HepG2 (cell line): Measurements from ENCODE around the gene SLC9A8. TPM values are rescaled to one million over a fixed set of nuclear protein-coding genes. Genes with fewer than 3 reads are reported as not detected.

Experiments
- ATF4 ChIP-seq, 2 experiments: fragments of 450-650 bp in 1 of 2; sonication (generic) in 1 of 2; formaldehyde crosslinking; IDR thresholded peaks; 2 replicates each; pipeline versions ENCODE4 v1.5.0 to v1.8.0; 2020 to 2022; ENCODE audit warnings: mild to moderate bottlenecking in 1 of 2, missing genetic modification reagents in 1 of 2
- ATF6 ChIP-seq: sonication (generic); formaldehyde crosslinking; conservative IDR thresholded peaks from 2 replicates; pipeline ENCODE4 v1.4.0; 2020; ENCODE audit warnings: missing genetic modification reagents
- CEBPB ChIP-seq: IDR thresholded peaks from 2 replicates; pipeline ENCODE4 v1.6.1; 2011; ENCODE audit warnings: low read depth, low read length, improper control_type of control experiment, borderline replicate concordance
- FOXP4 ChIP-seq: sonication (generic); formaldehyde crosslinking; IDR thresholded peaks from 2 replicates; pipeline ENCODE4 v1.4.0; 2020; ENCODE audit warnings: missing genetic modification reagents
- NCOA2 ChIP-seq: sonication (generic); formaldehyde crosslinking; IDR thresholded peaks from 2 replicates; pipeline ENCODE4 v1.8.0; 2022; ENCODE audit warnings: inconsistent platforms
- NFE2L1 ChIP-seq: sonication (generic); formaldehyde crosslinking; IDR thresholded peaks from 2 replicates; pipeline ENCODE4 v1.4.0; 2020; ENCODE audit warnings: missing genetic modification reagents, mild to moderate bottlenecking, borderline replicate concordance
- RXRB ChIP-seq: IDR thresholded peaks from 2 replicates; pipeline ENCODE4 v1.6.1; 2016; ENCODE audit warnings: borderline replicate concordance, missing genetic modification reagents, missing compliant biosample characterization
- SOX6 ChIP-seq, 2 experiments: fragments of 450-650 bp in 1 of 2; sonication (generic) in 1 of 2; formaldehyde crosslinking in 1 of 2; IDR thresholded peaks; 2 replicates each; pipeline versions ENCODE4 v1.4.0 to v1.6.1; 2017 to 2020; ENCODE audit warnings: antibody characterized with exemption in 1 of 2, mild to moderate bottlenecking in 1 of 2, missing genetic modification reagents in 1 of 2
- STAT6 ChIP-seq: sonication (generic); formaldehyde crosslinking; IDR thresholded peaks from 2 replicates; pipeline ENCODE4 v1.4.0; 2020; ENCODE audit warnings: missing genetic modification reagents, mild to moderate bottlenecking, borderline replicate concordance
- ZBTB39 ChIP-seq: sonication (generic); formaldehyde crosslinking; IDR thresholded peaks from 2 replicates; pipeline ENCODE4 v1.5.0; 2020; ENCODE audit warnings: missing genetic modification reagents
- ZIK1 ChIP-seq: sonication (generic); formaldehyde crosslinking; IDR thresholded peaks from 2 replicates; pipeline ENCODE4 v1.5.0; 2020; ENCODE audit warnings: mild to moderate bottlenecking, low read depth, missing genetic modification reagents, borderline replicate concordance
- ZNF264 ChIP-seq: sonication (generic); formaldehyde crosslinking; IDR thresholded peaks from 2 replicates; pipeline ENCODE4 v1.4.0; 2020; ENCODE audit warnings: missing genetic modification reagents
- ZNF816 ChIP-seq: sonication (generic); formaldehyde crosslinking; IDR thresholded peaks from 2 replicates; pipeline ENCODE4 v1.8.0; 2022; ENCODE audit warnings: missing genetic modification reagents, mild to moderate bottlenecking, borderline replicate concordance
- ZSCAN9 ChIP-seq: IDR thresholded peaks from 2 replicates; pipeline ENCODE4 v1.6.1; 2016; ENCODE audit warnings: borderline replicate concordance
- polyA plus RNA-seq, 8 experiments: library from polyadenylated mRNA; depleted of rRNA in 3 of 8; stranded (reverse) in 7 of 8; unstranded in 1 of 8; fragments of >200 nt; fragmentation: Illumina TruSeq in 4 of 8; extraction: Trizol in 4 of 8; gene quantifications; 2 replicates each; pipeline versions ENCODE4 v1.2.1 to v1.2.3, GENCODE V29; 2011 to 2016; ENCODE audit warnings: low read depth in 4 of 8, missing spikeins in 1 of 8, mixed read lengths in 1 of 8; ENCODE audit not compliant: insufficient read depth in 1 of 8
- total RNA-seq, 5 experiments: library from RNA; depleted of rRNA; stranded (reverse); fragments of >200 nt; fragmentation: Illumina TruSeq; extraction: Trizol; gene quantifications; 2 replicates each; pipeline ENCODE4 v1.2.3, GENCODE V29; 2016; ENCODE audit warnings: low read depth in 1 of 5

SLC9A8 gene
- total and polyA plus RNA-seq, 2 of the 13 experiments (the other 11 are each of a cell fraction or from before 2014, with no cell fraction given), result 4.1 to 7.4 TPM

- TF ChIP-seq NCOA2 (CRISPR knock-in tag), result peak; percentile 48; the same call in 1 of the 2 replicates
- TF ChIP-seq ZIK1 (CRISPR knock-in tag), result no peak
- no peak for TF ChIP-seq ATF6
- 0 out of 2 replicates have a peak, but pooled peaks have one; percentile 14 for TF ChIP-seq RXRB (CRISPR knock-in tag)
- TF ChIP-seq ZBTB39 (CRISPR knock-in tag), result no peak
- TF ChIP-seq ZSCAN9 (CRISPR knock-in tag), result peak; percentile 14; the same call in 1 of the 2 replicates
- peak; percentile 94 for TF ChIP-seq FOXP4
- TF ChIP-seq STAT6 (CRISPR knock-in tag), result no peak
- TF ChIP-seq NFE2L1 (CRISPR knock-in tag), result no peak
- TF ChIP-seq ATF4 (CRISPR knock-in tag; IDR thresholded peaks at IDR 0.05), result peak in 1 of 2 experiments; percentile 66; a peak in 1 of 4 replicates
- no peak for TF ChIP-seq SOX6 (IDR thresholded peaks at IDR 0.05)
- peak; percentile 69; the same call in 1 of the 2 replicates for TF ChIP-seq SOX6 (CRISPR knock-in tag; IDR thresholded peaks at IDR 0.05)
- TF ChIP-seq ZNF264 (CRISPR knock-in tag), result peak; percentile 98
- peak; percentile 36; the same call in 1 of the 2 replicates for TF ChIP-seq CEBPB
- TF ChIP-seq ZNF816, result peak; percentile 78
Measured at GRCh38 chr20:49899541-49900383, 87.1 kb downstream of the SLC9A8 start (continued).
